Measurements from ENCODE around the gene RHNO1. TPM values are rescaled to one million over a fixed set of nuclear protein-coding genes. Genes with fewer than 3 reads are reported as not detected.

RHNO1 gene
- total RNA-seq, 4 donors from 2014 or later: 15.1 to 20.0 (median 18.6) TPM

- intact Hi-C loops (cut with DNase I): no loop called here
- WGBS, 2 donors: 66 to 77% methylated on average over 5 to 9 of the region's 9 CpGs
- no peak for DNase-seq
Observed at GRCh38 chr12:2833810-2834209, 43.2 kb upstream of the RHNO1 start.

GRCh38 chr12:2834581-2835491, 42.2 kb upstream of the RHNO1 start, which contains the start of gene NRIP2:
TSS of gene NRIP2 (minus strand) at chr12:2835035. CDS start at chr12:2834983, 52 bp downstream.
- TF ChIP-seq POLR2A (IDR thresholded peaks at IDR 0.05) (no peak), CTCF (IDR thresholded peaks at IDR 0.05) (no peak)
- 17 to 40% methylated on average over 12 to 15 of the region's 32 CpGs for WGBS, 2 donors
- H3K9me3 ChIP-seq: no peaks in the 10 kb centered on the region
- H3K27me3 ChIP-seq: no peaks in the 10 kb centered on the region
- peak within 1 kb of the TSS in 3 of 4 donors; percentile 8 to 39 (median 26) for H3K4me3 ChIP-seq
- peaks cover 0 to 54% (median 0%) of the 10 kb centered on the region in 3 donors for H3K36me3 ChIP-seq
- peak within 1 kb of the TSS in 2 of 4 donors; percentile 18 to 44 for H3K27ac ChIP-seq
- no peak for DNase-seq
- H3K4me1 ChIP-seq: peaks cover 0 to 27% (median 4%) of the 10 kb centered on the region in 3 donors
- intact Hi-C loops (cut with DNase I): no loop called here

More at GRCh38 chr12:2833810-2834209, 43.2 kb upstream of the RHNO1 start:
- peaks cover 0 to 55% (median 0%) of the 10 kb centered on the region in 3 donors for H3K36me3 ChIP-seq
- H3K27ac ChIP-seq: no peak overlapping the region
- H3K9me3 ChIP-seq: no peaks in the 10 kb centered on the region
- peaks cover 0 to 27% (median 4%) of the 10 kb centered on the region in 3 donors for H3K4me1 ChIP-seq
- TF ChIP-seq CTCF (IDR thresholded peaks at IDR 0.05): no peak
- TF ChIP-seq POLR2A (IDR thresholded peaks at IDR 0.05): no peak
- H3K27me3 ChIP-seq: no peaks in the 10 kb centered on the region
- H3K4me3 ChIP-seq: peak overlapping the region in 2 of 4 donors; percentile 26 to 39

- H3K9me3 ChIP-seq: no peaks in the 10 kb centered on the region
- DNase-seq: no peak
- 71 to 85% methylated on average over 4 of the region's 4 CpGs for WGBS, 2 donors
Observed at GRCh38 chr12:2835691-2836403, 41.2 kb upstream of the RHNO1 start.

GRCh38 chr12:2836574-2836973, 40.4 kb upstream of the RHNO1 start:
- Histone ChIP-seq H3K4me3 (no peak overlapping the region), H3K9me3 (no peaks in the 10 kb centered on the region), H3K36me3 (peaks cover 0 to 49% (median 0%) of the 10 kb centered on the region in 3 donors), H3K4me1 (peaks cover 0 to 27% (median 4%) of the 10 kb centered on the region in 3 donors), H3K27ac (no peak overlapping the region), H3K27me3 (no peaks in the 10 kb centered on the region)
- TF ChIP-seq CTCF (IDR thresholded peaks at IDR 0.05) (no peak), POLR2A (IDR thresholded peaks at IDR 0.05) (no peak)
- 85 to 98% methylated on average over 8 of the region's 8 CpGs for WGBS, 2 donors
- intact Hi-C loops (cut with DNase I): no loop called here
- DNase-seq: no peak

More at GRCh38 chr12:2835691-2836403, 41.2 kb upstream of the RHNO1 start:
- peaks cover 0 to 50% (median 0%) of the 10 kb centered on the region in 3 donors for H3K36me3 ChIP-seq
- H3K4me3 ChIP-seq: no peak overlapping the region
- intact Hi-C loops (cut with DNase I): no loop called here
- no peaks in the 10 kb centered on the region for H3K27me3 ChIP-seq
- H3K27ac ChIP-seq: no peak overlapping the region
- H3K4me1 ChIP-seq: peaks cover 0 to 27% (median 4%) of the 10 kb centered on the region in 3 donors
- TF ChIP-seq CTCF (IDR thresholded peaks at IDR 0.05) (no peak), POLR2A (IDR thresholded peaks at IDR 0.05) (no peak)

Data from esophagus squamous epithelium (tissue), 5 donors.